SIG-M5 treated with dmso at 0.1 percent for 504 hours (cell line): ENCODE measurements around the gene MRM2.

Source experiments
- DNase-seq: peaks from one replicate; lab custom pipeline; 2025; ENCODE audit not compliant: unreplicated experiment; lab: John Stamatoyannopoulos, UW

MRM2 gene

DNA sequence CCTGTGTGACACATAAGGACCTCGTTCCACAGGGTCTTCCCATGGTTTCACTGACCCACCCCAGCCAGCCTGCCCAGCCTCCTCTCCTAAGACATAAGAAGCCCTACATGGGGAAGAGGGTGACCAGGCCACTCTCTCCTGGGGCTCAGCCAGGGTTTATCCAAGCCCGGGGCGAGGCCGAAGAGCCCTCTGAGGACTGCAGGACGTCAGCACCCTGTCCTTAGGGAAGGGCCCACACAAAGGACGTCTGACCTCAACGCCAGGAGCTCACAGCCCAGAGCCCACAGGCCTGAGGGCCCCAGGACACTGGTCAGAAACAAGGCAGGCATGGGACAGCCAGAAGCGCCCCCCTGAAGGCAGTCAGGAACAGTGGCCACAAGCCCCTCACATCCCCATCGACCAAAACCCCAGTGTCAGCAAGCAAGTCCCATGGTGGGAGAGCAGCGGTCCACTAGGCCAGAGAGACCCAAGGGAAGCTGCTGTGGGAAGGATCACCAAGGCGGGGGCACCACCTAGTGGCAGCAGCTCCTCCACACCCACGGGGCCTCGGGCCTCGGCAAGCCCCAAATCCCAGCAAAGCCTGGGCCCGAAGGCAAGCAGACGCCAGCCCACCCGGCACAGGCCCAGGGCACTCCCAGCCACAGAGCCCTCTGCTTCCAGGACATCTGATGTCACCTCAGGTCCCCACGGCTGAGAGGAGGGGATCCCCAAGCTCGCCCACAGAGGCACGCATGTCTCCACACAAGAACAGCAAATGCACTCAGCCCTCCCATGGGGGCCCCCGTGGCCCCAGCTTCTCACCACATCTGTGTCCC, 32.7 kb downstream of the MRM2 start:
- DNase-seq, result peak; percentile 33

DNA sequence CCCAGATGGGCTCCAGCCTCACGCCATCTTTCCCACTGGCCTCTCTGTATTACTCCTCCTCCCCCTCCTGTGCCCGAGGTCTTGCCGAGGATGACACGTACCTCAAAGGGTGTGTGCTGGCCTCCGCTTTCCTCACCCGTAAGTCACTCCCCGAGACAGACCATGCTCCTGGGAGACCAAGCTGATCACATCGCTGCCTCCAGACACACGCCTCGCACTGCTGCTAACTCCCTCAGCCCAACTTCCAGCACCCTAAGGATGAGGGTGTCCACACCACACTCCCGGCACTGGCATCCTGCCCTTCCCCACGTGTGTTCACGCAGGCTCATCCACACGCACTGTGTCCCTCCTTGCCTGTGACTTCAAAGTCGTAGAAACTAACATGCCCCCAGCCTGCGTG, 33.3 kb downstream of the MRM2 start:
- DNase-seq, result no peak

DNA sequence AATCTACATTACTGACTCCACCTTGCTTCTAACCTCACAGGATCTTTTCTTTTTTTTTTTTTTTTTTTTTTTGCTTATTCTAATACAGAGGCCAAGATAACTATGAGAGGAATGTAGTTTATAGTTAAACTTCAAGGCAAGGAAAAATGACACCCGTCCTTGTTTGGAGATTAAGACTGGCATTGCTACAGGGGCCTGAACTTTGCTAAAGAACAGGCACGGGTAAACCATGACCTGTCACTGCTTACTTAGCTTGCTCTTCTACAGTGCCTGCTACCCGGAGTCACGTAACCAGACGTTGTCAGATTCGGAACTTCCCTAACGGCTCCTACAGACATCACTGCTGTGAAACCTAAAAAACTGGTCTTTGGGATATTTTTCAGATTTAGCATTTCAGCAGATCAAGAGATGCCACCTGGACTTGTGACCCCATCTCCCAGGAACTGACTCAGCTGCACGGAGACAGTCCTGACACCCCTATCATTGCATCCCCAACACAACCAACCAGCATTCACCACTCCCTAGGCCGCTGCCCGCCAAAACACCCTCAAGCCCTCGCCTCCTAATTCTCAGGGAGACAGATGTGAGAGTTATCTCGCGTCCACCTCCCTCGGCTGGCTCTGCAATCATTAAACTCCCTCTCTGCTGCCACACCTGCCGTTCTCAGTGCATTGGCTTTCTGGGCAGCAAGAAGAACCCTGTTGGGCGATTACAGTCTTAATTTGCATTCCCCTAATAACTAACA, 36.8 kb downstream of the MRM2 start:
- DNase-seq, result no peak

DNA sequence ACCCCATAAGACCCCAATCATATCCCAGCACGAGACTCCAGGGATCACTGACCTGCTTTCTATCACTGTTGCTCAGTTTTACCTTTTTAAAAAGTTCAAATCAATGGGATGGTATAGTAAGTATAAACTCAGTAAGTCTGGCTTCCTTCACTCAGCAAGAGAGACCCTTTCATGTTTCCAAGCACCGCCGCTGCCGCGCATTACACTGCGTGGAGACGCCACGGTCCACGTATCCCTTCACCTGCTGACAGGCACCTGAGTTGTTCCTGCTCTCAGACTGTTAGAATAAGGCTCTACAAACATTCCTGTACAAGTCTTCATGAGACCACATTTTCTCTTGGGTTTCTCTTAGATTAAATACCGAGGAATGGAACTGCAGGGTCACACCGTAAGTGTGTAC, 37.6 kb downstream of the MRM2 start:
- DNase-seq, result no peak

DNA sequence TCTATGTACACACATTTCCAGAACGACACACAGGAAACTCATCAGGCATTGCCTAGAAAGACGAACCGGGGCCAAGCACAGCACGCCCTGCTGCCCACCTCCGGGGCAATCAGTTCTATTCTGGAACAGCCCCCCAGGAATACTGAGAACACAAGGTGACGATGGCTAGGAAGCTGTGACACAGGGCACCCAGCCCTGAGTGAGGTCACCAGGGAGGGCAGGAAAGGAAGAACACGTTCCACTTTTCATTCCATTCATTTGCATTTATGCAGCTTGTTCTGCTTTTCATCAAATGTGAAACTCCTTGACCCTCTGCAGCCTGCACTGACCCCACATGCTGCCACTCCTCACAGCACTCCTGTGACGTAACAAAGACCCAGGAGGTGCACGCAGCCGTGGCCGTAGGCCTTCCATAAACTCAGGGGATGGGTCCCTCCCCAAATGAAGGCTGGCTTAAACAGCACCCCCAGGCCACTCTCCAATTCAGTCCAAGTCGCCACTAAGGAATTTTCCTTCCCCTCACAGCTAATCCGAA, 38.2 kb downstream of the MRM2 start:
- no peak for DNase-seq

DNA sequence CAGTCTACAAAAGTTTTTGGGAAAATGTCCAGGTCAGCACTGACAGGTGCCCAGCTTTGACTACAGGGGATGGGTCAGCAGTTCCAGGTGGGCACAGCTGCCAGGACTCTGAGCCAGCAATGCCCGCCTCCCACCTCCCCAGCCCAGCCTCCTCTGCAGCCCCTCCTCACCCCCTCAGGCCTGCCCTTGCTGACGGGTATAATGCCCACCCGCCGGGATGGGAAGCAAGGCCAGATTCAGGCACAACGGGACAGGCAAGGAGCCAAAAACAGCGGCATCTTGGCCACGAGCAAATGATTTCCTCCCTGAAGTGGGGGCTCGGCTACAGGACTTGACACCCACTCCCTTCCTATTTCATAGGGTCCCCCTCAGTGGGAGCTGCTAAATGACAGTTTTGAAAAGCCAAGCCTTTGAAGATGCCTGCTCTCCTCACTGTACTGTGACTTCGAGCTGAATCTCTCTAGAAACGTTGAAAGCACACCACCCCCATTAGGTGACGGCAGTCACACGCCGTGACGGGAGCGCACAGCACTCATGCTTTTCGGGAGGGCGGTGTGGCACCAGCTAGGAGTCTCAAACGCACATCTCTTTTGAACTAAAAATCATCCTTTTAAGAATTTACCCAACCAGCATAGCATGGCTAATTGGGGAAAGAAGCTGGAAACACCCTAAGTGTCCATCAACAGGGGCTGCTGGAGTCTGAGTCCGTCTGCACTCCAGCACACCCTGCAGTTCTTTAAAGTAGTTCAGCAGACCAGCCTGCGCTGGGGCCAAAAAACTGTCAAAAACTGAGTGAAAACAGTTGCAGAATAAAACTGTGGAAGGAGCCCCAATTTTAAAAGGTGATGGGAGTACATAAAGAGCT, 38.9 kb downstream of the MRM2 start:
- DNase-seq, result no peak

DNA sequence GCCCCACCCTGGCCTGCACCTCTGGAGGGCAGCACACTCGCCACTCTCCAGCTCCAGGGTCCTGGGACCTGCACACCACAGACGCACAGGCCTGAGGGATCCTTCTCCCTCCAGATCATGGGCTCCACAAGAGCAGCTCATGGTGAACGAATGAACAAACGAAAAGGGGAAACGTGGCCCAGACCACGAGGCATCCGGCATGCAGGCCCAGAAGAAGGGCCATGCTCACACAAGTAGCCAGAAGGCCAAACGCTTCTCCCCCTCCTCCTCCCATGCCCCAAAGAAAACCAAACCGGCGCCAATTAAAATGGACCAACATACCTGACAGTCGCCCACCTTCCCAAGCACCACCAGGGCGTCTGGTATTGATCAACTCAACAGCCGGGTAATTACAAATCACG, 39.6 kb downstream of the MRM2 start:
- DNase-seq, result no peak

DNA sequence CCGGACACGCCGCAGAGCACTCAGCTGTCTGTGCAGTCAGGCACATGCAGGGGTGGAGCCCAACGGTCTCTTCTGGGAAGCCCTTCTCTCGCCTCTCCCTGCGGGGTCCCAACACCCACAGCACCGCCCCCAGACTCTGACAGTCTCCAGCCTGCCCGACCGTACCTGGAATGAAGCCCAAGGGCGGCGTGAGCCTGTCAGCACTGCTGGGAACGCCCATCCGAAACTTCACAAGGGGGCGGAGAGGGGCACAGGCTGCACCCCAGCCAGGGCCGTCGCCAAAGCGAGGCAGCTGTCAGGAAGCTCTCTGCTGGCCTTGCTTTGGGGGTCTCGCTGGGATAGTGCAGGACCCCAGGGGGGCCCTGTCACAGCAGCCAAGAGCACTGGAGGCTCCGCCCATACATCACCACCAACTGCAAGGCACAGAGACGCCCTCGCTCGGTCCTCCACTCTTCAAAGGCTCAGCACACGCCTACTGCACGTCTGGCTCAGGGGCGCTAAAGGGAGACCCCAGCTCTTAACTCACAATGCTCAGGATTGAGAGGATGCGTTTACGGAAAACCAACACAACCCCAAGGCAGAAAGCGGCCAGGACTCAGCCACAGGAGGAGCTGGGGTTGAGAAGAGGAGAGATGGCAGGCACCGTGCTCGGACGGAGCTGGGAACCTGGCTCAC, 40.2 kb downstream of the MRM2 start:
- DNase-seq, result no peak

DNA sequence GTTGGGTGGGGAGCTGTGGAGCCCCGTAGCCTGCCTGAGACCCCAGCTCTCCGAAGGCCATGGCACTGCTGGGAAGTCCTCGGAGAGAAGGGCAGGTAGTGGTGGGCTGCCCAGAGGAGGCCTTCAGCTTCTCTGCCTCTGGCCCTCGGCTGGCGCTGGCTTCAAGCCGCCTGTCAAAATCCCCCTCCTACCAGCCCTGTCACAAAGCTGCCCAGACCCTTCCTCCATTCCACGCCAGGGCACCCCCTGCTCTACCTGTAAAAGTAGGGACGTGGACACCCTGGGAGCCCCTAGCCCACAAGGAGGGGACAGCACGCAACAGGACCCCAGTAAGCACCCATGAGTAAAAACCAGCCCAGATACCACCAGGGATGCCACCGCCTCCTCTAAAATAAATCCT, 40.9 kb downstream of the MRM2 start:
- DNase-seq, result no peak

DNA sequence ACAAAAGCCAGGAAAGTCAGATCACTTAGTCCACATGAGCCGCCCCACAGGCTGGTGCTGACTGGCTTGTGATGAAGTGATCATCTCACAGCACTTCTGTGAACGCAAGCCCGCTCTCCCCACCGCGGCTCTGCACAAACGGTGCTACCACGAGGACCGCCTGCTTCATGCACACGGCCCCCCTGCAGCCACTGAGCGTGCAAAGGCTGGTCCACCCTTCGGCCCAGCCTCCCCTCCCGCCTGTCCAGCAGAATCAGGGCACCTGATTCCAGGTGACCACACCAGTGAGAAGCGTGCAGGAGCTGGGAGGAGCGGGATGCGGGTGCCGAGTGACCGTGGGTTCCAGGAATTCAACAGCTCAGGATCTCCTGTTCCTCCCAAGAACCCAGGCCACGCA, 41.4 kb downstream of the MRM2 start:
- DNase-seq, result no peak

DNA sequence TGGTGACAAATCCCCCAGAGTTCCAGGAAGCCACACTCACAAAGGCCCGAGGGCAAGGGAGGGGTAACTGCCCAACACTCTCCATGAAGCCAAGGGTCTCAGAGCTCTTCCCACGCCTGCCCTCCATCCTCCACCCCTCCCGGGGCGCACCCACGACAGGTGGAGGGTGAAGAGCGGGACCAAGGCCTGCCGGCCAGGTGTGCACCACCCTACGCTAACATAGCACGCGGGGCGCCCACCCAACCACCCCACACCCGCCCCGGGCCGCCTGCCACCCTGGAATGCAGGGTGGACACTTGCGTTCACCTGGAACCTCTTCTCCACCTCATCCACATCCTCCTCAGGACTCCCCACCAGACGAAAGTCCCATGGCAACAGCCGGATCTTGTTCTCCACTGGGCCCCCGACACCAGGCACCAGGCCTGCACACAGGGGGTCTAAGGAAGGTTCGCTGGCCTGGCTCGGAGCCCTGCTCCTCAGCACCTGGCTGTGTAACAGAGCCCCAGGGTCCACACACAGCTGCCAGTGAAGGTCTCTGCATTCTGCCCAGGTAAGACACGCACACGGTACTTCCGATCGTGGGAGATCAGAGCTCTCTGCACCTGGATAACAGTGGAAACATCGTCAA, 41.9 kb downstream of the MRM2 start:
- DNase-seq, result no peak

DNA sequence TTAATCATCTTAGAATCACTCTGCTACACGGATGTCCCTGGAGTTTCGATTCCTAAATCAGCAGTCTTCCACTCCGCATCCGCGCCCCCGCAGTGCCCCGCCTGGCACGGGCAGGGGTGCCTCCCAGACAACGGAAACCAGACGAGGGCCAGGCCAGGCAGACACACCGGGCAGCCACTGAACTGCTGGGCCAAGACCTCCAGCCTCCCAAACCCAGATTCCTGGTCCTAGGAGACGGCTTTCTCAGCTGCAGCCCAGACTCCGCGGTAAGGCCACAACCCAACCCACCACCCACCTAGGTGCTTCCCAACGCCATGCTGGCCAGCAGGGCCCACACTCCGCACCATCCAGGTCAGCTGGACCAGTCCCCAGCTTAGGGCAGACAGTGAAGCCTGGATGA, 42.5 kb downstream of the MRM2 start:
- DNase-seq, result no peak

DNA sequence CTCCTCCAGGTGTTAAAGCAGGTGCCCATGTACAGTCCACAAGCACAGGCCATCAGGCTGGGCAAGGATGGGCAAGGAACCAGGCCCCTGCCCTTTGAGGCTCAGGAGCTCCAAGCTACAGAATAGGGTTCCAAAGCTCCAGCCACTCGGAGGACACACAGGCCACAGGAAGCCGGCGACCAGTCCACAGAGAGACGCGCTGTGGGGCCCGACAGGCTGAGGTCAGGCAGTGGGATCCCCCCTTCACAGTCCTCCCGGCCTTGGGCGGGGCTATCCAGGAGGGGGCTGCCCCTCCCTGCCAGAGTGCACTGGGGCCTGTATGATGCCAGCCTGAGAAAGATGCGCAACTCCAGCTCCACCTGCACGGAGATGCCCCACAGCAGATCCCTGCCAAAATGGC, 43.2 kb downstream of the MRM2 start:
- no peak for DNase-seq

DNA sequence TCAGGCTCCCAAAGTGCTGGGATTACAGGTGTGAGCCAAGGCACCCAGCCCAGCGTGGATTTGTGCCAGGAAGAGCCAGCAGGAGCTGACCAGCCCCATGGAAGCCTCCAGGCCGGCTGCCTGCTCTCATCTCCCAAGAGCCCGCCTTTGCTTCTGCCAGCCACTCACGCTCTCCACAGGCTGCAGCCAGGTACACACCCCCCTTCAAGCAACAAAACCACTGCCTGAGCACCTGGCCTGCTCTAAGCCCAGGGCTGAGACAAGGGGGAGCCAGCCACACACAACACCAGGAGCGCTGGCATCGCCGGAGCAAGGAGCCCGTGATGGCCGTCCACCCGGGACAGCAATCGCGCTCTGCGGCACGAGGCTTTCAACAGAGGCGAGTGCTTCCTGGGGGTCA, 43.8 kb downstream of the MRM2 start:
- DNase-seq, result no peak

DNA sequence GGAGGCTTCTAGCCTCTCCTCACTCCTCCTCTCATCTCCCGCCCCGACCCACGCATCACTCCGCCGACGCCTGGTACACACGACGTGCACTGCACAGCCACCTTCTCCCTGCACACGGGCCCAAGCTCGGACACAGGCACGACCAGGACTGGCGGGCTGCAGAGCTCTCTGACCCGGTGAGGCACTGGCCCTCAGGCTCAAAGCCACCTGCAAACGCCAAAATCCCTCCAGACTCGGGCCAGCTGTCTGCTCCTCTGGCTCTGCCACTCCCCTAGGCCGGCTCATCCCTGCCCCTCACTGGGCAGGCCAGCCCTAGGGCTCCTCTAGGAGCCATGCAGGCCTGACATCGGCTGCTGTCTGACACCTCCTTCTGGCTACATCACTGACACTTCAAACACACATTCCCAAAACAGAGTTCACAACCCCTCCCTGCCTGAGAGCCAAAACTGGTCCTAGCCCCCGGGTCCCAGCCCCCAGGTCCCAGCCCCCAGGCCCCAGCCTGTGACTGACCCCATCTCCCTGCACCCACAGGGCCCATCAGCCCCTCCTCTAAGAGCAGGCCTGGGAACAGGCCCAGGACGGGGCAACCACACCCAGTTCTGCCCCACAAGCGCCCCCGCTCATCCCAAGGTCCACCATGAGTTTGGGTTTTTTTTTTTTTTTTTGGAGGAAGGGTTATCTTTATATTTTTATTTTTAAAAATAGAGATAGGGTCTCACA, 44.4 kb downstream of the MRM2 start:
- no peak for DNase-seq

DNA sequence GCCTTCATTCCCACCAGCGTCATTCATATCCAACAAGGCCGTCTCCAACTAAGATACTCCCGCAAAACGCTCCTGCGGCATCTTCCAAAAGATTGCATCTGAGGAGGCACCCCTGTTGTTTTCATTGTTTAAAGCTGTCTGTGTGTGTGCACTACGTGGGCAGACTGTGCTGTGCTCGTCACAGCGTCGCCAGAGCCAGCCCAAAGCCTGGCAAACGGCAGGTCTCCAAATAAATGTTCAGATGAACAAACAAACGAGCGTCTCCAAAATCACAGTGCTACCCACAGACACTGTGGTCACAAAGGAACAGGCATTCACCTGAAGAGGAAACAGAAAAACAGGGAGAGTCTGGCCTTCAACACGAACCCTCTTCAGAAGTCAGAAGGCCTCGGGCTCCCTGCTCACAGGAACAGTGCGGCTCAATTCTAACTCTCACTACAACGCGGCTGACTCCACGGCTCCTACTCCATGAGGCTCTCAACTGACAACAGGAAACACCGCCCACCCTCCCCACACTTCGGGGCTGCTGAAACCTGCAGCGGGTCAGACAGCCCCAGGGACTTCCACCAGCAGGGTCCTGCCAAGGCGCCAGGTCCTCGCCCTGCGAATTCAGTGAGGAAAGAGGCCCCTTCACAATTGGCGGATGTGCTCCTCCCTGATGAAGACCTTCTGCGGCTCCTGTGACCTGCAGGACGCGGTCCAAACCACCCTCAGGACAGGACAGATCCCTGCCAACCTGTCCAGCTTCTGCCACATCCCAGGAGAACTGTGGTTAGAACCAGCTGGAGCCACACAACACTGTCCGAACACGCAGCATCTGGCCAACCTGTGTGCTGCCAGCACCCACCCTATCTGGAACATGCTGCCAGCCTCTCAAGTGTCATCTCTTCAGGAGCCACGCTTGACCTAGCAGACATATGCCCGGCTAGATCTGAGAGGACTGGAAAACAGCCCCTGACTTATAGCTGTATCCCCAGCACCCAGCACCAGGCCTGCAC, 45.3 kb downstream of the MRM2 start:
- no peak for DNase-seq

DNA sequence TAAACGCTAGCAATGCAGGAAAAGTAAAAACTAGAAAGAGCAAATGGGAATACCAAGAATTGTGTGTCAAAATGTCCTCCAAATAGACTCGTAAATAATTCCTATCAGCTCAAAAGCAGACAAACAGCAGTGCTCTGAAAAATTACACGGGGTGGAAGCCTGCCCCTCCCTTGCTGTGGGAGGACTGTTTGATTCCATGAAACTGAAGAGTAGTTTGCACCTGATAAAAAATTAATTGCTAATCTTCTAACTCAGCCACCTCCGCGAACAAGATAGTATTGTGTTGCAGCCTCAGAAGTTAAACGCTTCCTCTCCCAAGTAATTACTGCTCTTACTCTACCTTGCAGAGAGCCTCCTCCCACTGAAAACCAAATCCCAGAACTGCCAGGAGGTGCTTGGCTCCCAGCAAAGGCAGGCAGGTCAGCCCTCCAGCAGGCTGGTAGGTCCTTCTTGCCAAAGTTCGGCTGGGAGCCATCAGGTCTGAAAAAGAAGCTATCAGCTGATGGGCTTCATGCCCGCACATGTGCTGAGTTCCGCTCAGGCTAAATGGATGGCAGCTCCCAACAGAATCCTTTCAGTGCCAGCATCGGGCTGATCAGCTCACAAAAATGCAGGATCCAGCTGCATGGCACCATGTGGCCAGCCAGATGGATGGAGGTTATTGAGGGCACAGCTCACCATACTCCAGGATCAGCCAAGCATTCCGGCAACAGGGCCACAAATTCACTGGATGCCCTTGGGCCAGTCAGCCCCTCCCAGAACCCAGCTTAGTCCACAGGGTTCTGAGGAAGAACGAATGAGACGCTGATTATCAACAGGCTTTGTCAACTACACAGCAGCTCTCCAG, 46.4 kb downstream of the MRM2 start:
- DNase-seq, result no peak
